Ramos (cell line): ENCODE data around the gene EML5.
"Not testable (repeated sequence)": the region's sequence is repeated elsewhere in the genome, so short reads cannot be mapped to it uniquely, and the experiment has no call there.

Experiments
- in situ Hi-C: fragments of 300-500 bp; cut with MboI; formaldehyde crosslinking; loops from one replicate; pipeline ENCODE4 v1.14.3; 2022; ENCODE audit warnings: low sequenced_read_pairs; ENCODE audit not compliant: unreplicated experiment

The EML5 gene

DNA sequence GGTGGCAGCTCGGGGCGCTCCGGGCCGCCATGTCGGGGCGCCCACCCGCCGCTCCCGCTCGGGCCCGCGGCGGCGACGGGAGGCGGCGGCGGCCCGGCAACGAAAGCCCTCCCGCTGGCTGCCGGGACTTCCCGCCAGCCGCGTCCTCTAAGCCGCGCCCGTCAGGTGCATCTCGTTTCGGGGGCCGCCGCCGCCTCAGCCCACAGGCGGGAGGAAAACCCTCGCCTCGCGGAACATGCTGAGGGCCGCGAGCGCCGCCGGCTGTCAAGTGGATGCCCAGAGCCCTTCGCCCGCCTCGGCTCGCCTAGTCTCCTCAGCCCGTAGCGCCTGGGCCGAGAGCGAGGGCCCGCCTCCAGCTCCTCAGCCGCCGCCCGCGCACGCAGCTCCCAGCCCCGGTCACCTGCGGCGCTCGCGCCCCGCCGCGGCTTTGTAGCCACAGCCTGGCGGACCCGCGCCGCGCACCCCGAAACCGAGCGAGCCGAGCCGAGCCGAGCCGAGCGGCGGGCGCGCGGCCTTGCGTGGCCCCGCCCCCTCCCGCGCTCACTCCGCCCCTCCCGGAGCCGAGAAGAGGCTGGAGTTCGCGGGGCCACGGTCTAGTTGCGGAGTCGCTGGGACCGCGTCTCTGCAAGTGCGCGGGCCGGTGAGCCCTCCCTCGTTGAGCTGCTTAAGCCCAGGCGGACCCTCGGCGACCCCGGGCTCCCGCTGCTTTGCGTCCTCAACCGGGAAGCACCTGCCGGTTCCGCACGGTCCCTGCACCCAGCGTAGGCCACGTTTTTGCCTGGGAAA is at the start of gene EML5:
EML5 (minus strand) TSS at position 481 of the 786 bp plus-strand sequence; CDS start at position 31, 450 bp downstream.
- in situ Hi-C loops: no loop called here

DNA sequence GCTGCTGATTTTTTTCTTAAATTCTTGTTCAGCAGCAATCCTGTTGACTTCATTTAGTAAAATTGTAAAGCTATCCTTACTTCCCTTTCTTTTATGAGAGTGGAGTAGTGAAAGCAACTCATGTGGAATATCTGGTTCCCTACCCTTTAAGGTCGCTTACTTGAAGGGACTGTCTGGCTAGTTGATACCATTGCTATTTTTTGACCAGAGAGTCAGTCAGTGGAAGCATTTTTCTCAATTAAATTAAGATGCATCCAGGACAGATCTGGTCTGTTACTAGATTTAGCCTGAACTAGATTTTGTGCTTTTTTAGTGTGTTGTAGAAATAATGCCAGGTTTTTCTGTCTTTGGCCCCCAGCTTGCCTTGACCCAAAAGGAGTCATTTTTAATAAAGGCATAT is 49.7 kb upstream of the EML5 start:
- in situ Hi-C loops: no loop called here

DNA sequence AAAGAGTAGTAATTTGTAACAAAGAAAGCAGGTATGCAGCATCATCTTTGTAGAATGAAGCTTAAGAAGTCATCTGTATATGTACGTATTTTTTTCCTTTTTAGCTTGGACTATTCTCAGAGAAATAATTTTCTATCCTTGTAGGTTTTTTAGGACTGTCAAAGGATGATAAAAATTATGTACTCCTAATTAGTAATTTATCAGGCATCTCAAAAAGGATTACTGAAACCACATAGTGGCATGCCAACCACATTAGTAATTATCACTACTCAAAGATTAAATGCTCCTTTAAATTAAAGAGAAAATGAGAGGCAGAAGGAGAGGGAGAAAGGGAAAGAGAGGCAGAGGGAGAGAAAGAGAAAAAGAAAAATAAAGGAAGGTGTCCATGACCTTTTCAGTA is 49.0 kb upstream of the EML5 start:
- in situ Hi-C loops: no loop called here

DNA sequence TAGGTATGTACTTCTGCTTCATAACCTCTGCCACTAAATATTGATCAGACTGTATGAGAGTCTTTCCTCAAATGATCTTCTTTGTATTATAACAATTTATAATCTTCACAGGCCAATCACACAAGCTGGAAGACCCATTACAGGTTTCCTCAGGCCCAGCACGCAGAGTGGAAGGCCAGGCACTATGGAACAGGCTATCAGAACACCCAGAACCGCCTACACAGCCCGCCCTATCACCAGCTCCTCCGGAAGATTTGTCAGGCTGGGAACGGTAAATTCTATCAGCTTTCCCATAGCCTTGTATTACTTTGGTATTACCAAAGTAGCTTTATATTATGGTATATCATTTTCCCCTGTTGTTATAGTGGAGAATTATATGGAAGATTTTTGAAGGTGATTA is 48.2 kb upstream of the EML5 start:
- in situ Hi-C loops: no loop called here

DNA sequence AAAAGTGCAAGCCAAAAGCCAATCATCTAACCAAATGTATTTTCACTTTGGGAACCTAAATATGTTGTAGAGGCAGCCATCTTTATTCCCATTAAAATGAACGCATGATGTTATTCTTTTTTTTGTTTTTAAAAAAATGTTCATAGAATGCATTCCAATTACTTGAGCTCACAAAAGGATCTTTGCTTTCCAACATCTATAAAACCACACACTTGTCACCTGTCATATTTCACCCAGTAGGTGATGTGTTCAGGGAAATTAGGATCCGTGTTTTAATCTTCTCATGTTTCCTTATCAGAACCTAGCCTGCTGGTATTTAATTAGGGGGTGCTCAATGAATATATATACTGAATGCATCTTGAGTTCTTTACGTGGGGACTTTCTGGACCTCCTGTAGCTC is 45.3 kb upstream of the EML5 start:
- in situ Hi-C loops: no loop called here

DNA sequence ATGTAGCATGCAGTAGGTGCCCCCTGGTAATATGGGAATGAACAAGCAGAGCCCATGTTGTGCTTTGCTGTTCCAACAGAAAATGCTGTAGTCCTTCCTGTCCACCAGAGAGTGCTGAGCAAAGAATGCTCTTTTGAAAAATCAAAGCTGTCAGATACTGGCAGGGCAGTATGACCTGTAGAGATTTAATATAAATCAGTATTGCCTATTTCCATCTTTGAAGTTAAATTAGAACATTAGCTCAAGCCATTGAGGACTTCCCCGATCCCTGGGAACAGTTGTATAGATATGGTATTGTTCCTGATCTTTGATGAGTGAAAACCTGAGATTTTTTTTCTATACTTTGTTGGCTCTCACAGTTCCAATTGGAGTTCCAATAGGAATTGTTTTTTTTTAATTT is 44.7 kb upstream of the EML5 start:
- in situ Hi-C loops: no loop called here

DNA sequence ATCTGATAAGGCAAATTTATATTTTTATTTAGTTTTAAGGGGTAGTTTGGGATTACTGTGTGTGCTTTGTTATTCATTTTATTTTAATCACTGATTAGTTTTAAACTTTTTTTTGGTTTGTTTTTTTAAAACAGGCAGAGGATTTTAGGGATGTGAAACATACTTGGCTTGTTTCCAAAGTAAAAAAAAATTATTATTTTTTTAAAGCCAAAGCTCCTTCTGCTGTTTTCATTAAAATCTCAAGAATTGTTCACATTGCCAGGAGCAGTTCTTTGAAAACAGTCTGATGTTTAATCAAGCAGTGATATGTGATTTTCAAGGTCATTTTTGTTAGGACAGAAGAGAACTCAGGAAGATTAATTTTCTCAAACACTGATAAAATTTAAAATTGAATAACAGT is 42.9 kb upstream of the EML5 start:
- in situ Hi-C loops: no loop called here

DNA sequence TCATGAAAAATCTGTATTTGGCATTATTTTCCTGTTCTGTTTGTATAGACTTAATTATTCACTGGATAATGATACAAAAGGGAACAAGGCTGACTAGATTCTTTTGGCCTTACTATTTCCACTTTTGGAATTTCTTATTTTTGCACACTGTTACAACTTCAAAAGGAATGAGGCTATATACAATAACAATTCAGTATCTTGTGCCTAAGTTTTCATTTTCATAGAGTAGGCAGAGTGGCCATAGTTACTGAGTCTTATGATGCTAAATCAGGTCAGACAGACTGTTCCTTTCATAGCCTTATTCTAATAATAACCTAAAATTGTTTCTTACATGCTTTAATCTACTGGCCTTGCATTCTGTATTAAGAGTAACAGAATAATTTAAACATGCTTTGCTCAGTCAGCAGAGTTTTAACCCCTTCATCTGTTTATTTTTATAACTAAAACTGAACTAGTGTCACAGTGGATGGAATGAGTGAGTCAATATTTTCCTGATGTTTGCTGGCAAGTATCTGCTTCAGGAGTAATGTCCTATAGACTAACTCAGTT is 42.2 kb upstream of the EML5 start:
- in situ Hi-C loops: no loop called here

DNA sequence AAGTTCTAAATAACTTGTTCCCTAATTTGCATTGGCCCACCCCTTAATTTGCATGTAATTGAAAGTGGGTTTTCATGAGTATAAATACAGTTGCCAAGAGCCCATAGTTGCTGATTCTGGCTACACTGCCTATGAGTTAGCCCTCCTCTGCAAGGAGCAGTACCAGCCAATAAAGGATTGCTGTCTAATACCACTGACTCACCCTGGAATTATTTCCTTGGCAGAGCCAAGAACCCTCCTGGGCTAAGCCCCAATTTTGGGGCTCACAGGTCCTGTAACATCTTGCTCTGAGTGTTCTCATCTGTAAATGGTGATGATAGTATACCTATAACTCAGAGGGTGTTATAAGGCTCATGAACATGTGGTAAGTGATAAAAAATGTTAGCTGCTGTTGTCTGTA is 38.5 kb upstream of the EML5 start:
- in situ Hi-C loops: no loop called here

DNA sequence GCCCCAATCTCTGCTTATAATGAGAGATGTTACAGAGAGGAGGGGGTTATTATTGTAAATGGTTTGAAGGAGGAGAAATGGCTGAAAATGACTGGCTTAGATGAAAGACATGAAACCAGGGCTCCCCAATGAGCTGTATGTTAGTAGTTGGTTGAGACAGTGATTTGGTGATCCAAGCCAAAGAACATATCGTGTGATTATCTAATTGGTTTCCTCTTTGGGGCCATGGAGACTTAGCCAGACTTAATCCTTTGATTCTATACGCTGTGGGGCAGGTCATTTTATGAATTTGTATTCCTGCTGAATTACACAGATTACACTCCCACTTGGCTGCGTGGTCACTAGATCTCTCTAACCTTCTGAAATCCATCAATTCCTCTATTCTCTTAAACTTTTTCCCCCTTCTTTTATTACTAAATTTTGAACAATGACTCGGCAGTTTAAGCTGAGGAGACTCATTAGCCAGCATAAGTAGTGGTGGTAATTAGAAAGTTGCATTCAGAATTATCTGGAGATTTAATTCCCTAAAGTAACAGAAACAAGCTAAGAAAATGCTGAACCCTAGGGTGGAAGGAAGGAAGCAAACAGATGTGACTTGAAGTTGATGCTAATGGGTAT is 37.0 kb upstream of the EML5 start:
- in situ Hi-C loops: no loop called here

DNA sequence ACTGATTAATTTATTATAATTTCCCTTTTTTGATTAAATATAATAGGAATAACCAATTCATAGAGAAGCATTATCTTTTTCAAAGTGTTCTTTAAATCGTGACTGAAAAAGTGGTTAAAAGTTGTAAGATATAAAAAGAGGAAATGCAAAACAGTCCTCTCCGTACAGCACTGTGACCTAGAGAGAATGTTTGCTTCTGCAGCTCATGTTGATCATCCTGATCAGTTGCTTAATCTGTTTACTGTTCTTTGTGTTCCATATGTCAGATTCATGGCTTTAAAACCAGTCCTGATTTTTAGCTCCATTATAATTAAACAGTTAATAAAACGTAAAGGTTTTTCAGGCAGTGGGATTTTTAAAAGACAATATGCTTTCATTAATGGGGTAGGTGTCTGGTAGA is 36.4 kb upstream of the EML5 start:
- in situ Hi-C loops: no loop called here

DNA sequence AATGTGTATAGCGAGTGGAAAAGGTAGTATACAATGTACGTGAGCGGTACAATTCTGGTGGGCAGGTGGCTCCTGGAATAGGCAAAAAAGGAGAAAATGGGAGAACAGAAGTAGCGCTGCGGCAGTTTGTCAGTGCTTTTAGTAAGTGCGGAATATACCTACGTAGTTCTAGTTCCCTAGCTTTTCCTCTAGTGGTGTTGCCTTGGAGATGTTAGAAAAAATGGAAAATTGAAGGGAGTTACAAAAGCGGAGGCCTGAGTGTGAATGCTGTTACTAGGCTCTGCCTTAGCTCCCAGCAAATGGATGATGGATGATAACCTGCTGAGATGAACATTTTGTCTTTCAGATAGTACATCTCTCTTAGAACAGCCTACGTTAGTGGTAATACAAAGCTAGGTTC is 32.8 kb upstream of the EML5 start:
- in situ Hi-C loops: no loop called here

DNA sequence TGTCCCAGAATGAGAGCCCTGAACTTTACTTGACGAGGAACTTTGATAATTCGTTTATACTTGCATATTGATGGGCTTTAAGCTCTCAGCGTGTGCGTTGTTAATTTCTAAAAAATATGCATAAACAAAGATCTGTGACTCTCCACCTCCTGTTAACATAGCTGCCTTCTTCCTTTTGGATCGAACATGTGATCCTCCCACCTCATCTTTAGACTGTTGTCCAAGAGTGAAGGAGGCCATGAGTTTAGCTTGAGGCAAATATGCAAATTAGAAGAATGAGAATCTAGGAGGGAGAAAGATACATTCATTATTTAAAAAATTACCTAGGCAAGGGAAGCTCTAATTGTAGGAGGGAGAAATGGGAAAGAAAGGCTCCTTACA is 32.3 kb upstream of the EML5 start:
- in situ Hi-C loops: no loop called here

DNA sequence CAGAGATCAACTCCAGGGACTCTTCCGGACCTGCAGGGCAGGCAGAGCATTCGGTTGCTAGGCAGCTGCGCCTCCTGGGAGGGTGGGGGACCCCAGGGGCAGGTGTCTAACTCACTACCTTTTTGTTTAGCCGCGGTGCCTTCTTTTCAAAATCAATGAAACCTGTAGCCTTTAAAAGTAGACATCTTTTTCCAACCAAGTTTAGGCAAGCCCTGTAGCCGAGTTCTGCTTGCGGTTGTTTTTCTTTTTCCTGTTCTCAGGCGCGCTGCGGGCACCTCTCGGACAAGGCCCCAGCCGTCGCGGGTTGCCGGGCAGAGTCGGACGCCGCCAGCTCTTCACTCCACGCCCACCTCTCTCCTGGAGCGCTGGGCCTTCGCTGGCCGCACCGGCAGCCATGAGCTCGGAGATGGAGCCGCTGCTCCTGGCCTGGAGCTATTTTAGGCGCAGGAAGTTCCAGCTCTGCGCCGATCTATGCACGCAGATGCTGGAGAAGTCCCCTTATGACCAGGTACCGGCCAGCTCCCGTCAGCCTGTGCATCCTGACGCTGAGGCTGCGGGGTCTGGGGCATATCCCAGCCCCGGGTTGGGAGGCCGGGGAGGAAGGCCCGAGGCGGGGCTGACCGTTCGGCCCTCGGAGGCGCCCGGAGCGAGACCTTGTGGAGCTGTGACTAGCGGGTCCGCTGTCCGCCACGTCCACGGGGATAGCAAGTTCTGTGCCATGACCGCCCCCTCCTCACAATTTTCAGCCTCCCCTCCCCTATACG is 31.7 kb upstream of the EML5 start, which contains the start of gene TTC8:
TTC8 (plus strand) TSS at position 338 of the 764 bp plus-strand sequence; CDS start at position 395, 57 bp downstream.
- in situ Hi-C loops: no loop called here

DNA sequence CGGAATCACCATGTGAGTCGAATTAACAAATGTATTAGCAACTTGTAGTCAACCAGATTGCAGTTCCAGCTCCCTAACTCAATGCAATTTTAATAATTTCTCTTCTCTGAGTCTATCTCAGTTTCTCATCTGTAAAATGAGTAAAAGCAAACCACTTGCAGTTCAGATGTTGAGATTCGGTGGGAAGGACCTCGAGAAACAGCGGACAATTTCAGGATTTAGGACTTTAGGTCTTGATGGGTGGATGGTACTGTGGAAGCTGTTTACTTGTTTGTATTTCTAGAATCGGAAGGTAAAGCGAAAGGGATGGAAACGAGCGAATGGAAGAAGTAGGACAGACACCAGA is 31.2 kb upstream of the EML5 start:
- in situ Hi-C loops: no loop called here

DNA sequence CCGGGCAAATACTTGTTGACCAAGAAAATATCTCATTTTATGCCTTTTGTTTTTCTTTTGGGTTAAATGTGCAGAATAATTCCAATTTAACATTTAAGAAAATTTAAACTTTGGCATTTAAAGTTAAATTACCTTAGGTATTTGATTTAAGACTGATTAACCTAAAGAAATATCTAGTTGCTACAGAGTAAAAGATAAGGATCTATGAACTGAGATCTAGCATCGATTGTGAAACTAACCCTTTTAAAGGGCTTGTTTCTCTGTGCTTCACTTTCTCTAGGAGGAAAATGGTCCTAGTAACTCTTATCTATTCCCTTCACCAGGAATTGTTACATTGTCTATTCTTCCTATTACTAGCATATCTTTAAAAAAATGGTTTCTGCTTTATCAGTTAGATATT is 29.1 kb upstream of the EML5 start:
- in situ Hi-C loops: no loop called here

DNA sequence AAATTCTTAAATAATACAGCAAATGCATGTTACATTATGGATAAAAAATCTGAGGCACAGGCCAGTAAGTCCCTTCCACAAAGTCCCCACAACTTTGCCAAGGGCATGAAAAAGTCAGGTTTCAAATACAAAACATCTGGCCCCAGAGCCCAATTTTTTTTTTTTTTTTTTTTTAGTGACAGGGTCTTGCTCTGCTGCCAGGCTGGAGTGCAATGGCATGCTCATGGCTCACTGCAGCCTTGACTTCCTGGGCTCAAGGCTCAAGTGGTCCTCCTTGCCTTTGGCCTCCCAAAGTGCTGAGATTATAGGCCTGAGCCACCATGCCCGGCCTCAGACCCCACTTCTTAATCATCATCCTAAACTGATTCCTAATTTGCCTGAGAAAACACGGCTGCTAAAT is 28.6 kb upstream of the EML5 start:
- in situ Hi-C loops: no loop called here

DNA sequence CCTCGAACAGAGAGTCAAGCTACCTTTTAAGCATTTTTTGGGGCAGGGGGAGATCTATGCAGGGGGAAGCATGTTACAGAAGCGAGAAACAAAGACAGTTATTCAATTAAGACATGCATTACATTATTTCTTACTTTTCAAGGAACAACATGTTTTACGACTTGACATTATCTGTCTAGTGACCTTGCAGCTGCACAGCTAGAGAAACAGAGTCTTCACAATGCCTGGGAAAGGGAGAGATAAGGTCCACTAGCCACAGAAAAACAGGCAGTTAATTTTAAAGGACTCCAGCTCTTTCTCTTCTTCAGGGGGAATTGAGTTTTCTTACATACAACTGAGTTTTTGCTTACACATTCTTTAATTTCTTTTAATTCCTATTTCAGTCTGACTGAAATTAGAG is 26.9 kb upstream of the EML5 start:
- in situ Hi-C loops: not testable (repeated sequence)

DNA sequence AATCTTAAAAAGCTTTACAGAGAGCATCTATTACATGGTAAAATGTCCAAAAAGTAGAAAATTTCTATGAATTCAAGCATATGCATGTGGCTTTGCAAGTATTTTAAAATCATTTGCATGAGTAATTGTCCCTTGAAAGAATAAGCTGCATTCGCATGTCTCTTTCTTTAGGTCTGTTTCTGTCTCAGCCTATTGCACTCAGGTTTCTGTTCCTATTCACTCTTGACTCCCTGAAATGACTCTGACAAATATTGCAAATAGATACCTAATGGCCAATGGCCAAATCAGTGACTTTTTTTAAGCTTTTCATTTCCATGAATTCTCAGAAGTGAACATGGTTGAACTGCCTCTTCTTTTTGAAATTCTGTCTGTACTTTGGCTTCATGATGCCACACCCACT is 25.3 kb upstream of the EML5 start:
- in situ Hi-C loops: no loop called here

DNA sequence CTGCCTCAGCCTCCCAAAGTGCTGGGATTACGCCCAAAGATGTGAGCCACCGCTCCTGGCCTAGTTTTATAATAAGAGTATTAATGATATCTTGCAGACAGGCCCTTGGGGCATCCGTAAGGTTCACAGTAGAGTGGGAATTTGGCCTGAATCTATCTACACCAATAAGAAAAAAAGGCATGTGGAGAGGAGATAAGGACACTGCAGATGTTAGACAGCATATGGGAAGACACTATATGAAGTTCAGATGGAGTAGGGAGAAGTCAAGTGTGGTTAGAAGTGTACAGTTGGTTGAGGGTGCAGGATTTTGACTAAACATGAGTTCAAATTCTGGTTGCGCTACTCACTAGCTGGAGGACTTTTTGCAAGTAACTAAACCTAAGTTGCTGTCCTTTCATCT is 23.2 kb upstream of the EML5 start:
- in situ Hi-C loops: no loop called here

DNA sequence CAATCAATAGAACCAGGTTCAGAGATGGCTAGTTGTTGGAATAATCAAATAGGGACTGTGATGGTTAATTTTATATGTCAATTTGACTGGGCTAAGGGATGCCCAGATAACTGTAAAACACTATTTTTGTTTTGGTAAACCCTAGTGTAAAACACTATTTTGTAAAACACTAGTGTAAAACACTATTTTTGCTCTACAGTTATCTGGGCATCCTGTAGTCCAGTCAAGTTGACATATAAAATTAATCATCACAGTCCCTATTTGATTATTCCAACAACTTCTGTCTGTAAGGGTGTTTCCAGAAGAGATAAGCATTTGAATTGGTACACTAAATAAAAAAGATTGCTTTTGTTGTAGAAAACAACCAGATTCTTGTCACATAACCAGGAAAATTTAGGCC is 15.6 kb upstream of the EML5 start:
- in situ Hi-C loops: no loop called here
